Stimulated activated CD4-positive, alpha-beta T cell treated with anti-CD3 and anti-CD28 coated beads, TNF-alpha, amount 100 ng/mL, for 1 hour (primary cell): ENCODE results near the gene TEPSIN.

Experiments
- DNase-seq, 3 donors: peaks; one replicate each; pipeline ENCODE4 v3.0.0-alpha.2; 2020; ENCODE audit warnings: low read depth in 3 of 3, low spot score in 1 of 3

TEPSIN gene

GRCh38 chr17:81187586-81188490, 51.0 kb downstream of the TEPSIN start:
- no peak for DNase-seq

- DNase-seq, result no peak
These were observed 51.7 kb downstream of the TEPSIN start for GRCh38 chr17:81187120-81187519.

- DNase-seq, result no peak
These were observed 52.7 kb downstream of the TEPSIN start for GRCh38 chr17:81186203-81186602.

- DNase-seq, result no peak
These were observed 54.3 kb downstream of the TEPSIN start for GRCh38 chr17:81184555-81184954.

GRCh38 chr17:81183807-81184206, 55.0 kb downstream of the TEPSIN start:
- DNase-seq, result no peak

- DNase-seq, result no peak
These were observed 55.5 kb downstream of the TEPSIN start for GRCh38 chr17:81183316-81183715.

- DNase-seq, result no peak
These were observed 56.3 kb downstream of the TEPSIN start for GRCh38 chr17:81182596-81182995.

- no peak for DNase-seq
These were observed 57.1 kb downstream of the TEPSIN start for GRCh38 chr17:81181811-81182185.

- DNase-seq, result no peak
These were observed 57.7 kb downstream of the TEPSIN start for GRCh38 chr17:81180836-81181810.

GRCh38 chr17:81179861-81180260, 59.0 kb downstream of the TEPSIN start:
- no peak for DNase-seq

GRCh38 chr17:81179220-81179619, 59.6 kb downstream of the TEPSIN start:
- DNase-seq, result no peak
